HUES48 (cell line): ENCODE data around the gene NTSR1.

Source experiments
- H3K27ac ChIP-seq: one replicate; pipeline ENCODE4 v1.7.0; 2013; ENCODE audit warnings: low read depth, low read length, inconsistent platforms
- H3K27me3 ChIP-seq: 2 replicates; pipeline ENCODE4 v1.6.1; 2013; ENCODE audit warnings: mild to moderate bottlenecking, low read length; ENCODE audit not compliant: control insufficient read depth, insufficient read depth
- H3K36me3 ChIP-seq: 2 replicates; pipeline ENCODE4 v1.6.1; 2013; ENCODE audit warnings: low read length; ENCODE audit not compliant: control insufficient read depth, insufficient read depth
- H3K4me1 ChIP-seq: 2 replicates; pipeline ENCODE4 v1.6.1; 2013; ENCODE audit warnings: mild to moderate bottlenecking, low read length; ENCODE audit not compliant: control insufficient read depth, insufficient read depth
- H3K4me3 ChIP-seq: 2 replicates; pipeline ENCODE4 v1.5.1; 2013; ENCODE audit warnings: mild to moderate bottlenecking, low read depth, low read length
- H3K9ac ChIP-seq: 2 replicates; pipeline ENCODE4 v1.6.1; 2013; ENCODE audit warnings: mild to moderate bottlenecking, low read depth, low read length, moderate library complexity
- H3K9me3 ChIP-seq: 2 replicates; pipeline ENCODE4 v1.6.1; 2013; ENCODE audit warnings: low read length; ENCODE audit not compliant: control insufficient read depth, insufficient read depth

Gene NTSR1

GRCh38 chr20:62769346-62770071 is 60.9 kb downstream of the NTSR1 start:
- Histone ChIP-seq H3K9me3 (no peaks in the 10 kb centered on the region), H3K27me3 (no peaks in the 10 kb centered on the region), H3K4me3 (no peak overlapping the region), H3K4me1 (no peaks in the 10 kb centered on the region), H3K36me3 (no peaks in the 10 kb centered on the region), H3K9ac (no peak overlapping the region), H3K27ac (no peak overlapping the region)

- Histone ChIP-seq H3K9me3 (no peaks in the 10 kb centered on the region), H3K36me3 (no peaks in the 10 kb centered on the region), H3K4me1 (no peaks in the 10 kb centered on the region), H3K9ac (no peak overlapping the region), H3K27me3 (no peaks in the 10 kb centered on the region), H3K4me3 (no peak overlapping the region), H3K27ac (no peak overlapping the region)
Observed at GRCh38 chr20:62770111-62770910, 61.7 kb downstream of the NTSR1 start.

- H3K27ac ChIP-seq: no peak overlapping the region
- no peaks in the 10 kb centered on the region for H3K27me3 ChIP-seq
- no peak overlapping the region for H3K9ac ChIP-seq
- no peak overlapping the region for H3K4me3 ChIP-seq
- H3K36me3 ChIP-seq: no peaks in the 10 kb centered on the region
- no peaks in the 10 kb centered on the region for H3K4me1 ChIP-seq
- no peaks in the 10 kb centered on the region for H3K9me3 ChIP-seq
Observed at GRCh38 chr20:62770916-62771315, 62.3 kb downstream of the NTSR1 start.

- Histone ChIP-seq H3K27me3 (no peaks in the 10 kb centered on the region), H3K9ac (no peak overlapping the region), H3K4me3 (no peak overlapping the region), H3K27ac (no peak overlapping the region), H3K4me1 (peaks cover 3% of the 10 kb centered on the region; the same call in 1 of the 2 replicates), H3K9me3 (no peaks in the 10 kb centered on the region), H3K36me3 (no peaks in the 10 kb centered on the region)
Observed at GRCh38 chr20:62771396-62772102, 62.9 kb downstream of the NTSR1 start.

DNA sequence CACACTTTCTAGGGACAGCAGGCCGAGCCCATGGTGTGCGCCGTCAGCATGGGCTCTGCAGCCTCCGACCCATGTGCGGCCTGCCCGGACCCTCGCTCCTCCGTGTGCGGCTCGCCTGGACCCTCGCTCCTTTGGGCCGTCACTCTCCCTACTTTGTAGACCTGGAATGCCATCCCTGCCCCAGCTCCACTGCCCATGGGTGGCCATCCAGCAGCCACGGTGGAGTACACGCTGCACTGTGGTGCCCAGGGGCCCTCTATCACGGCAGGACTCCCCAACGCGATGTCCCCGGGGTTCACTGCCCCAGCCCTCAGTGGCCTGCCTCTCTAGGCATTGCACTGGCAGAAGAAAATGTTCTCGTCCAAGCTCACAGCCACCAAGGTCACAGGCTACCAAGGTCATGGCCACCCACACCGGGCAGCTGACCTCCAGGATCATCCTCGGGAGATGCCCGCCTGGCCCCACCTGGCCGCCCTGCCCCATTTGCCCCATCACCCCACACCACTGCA is 63.5 kb downstream of the NTSR1 start:
- Histone ChIP-seq H3K27me3 (no peaks in the 10 kb centered on the region), H3K9ac (no peak overlapping the region), H3K36me3 (no peaks in the 10 kb centered on the region), H3K4me1 (peaks cover 5% of the 10 kb centered on the region; the same call in 1 of the 2 replicates), H3K27ac (no peak overlapping the region), H3K9me3 (no peaks in the 10 kb centered on the region), H3K4me3 (no peak overlapping the region)

- Histone ChIP-seq H3K27me3 (no peaks in the 10 kb centered on the region), H3K9me3 (no peaks in the 10 kb centered on the region), H3K36me3 (no peaks in the 10 kb centered on the region), H3K4me1 (peaks cover 5% of the 10 kb centered on the region; the same call in 1 of the 2 replicates), H3K9ac (no peak overlapping the region), H3K27ac (no peak overlapping the region), H3K4me3 (no peak overlapping the region)
Observed at GRCh38 chr20:62772619-62772989, 64.0 kb downstream of the NTSR1 start.

GRCh38 chr20:62772990-62773844 is 64.6 kb downstream of the NTSR1 start:
- H3K27ac ChIP-seq: no peak overlapping the region
- H3K36me3 ChIP-seq: no peaks in the 10 kb centered on the region
- no peak overlapping the region for H3K4me3 ChIP-seq
- no peak overlapping the region for H3K9ac ChIP-seq
- H3K9me3 ChIP-seq: no peaks in the 10 kb centered on the region
- H3K4me1 ChIP-seq: peaks cover 5% of the 10 kb centered on the region; the same call in 1 of the 2 replicates
- H3K27me3 ChIP-seq: no peaks in the 10 kb centered on the region

DNA sequence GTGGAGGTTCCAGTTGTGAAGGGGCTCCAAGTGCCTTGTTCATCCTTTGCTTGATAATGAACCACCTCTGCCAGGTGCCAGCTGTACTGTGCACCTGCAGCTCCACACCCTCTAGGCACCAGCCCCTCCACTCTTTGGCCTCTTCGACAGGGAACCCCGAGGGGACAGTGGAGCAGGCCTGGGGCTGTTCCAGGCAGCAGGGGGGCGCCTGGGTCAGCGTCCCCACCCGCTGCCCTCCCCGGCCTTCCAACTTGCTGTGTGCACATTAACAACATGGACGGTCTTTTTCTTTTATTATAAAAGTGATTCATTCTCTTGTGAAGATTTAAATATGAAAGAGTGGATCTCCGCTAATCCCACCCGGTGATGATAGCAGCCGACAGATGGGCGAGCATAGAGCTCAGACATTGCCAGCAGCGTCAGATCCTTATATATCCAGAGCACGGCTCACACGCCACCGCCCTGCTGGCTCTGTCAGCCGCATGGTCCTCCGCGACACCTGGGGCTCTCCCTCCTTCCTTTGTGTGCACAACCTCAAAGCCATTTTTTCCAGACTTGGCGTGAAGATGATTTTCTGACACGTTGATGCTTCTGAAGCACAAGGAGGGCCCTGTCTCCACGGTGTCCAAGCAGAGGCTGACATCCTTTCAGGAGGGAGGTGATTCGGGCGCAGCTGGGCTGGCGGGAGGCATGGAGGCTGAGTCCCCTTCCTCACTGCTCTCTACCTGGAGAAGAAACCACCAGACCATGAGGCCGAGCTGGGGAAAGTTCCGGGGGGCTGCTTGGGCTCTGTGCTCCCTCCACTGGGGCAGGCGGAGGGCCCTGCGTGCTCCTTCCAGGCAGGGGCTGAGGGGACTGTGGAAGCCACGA is 65.4 kb downstream of the NTSR1 start:
- Histone ChIP-seq H3K27me3 (no peaks in the 10 kb centered on the region), H3K36me3 (no peaks in the 10 kb centered on the region), H3K9ac (no peak overlapping the region), H3K4me1 (peaks cover 5% of the 10 kb centered on the region; the same call in 1 of the 2 replicates), H3K27ac (no peak overlapping the region), H3K9me3 (no peaks in the 10 kb centered on the region), H3K4me3 (no peak overlapping the region)

DNA sequence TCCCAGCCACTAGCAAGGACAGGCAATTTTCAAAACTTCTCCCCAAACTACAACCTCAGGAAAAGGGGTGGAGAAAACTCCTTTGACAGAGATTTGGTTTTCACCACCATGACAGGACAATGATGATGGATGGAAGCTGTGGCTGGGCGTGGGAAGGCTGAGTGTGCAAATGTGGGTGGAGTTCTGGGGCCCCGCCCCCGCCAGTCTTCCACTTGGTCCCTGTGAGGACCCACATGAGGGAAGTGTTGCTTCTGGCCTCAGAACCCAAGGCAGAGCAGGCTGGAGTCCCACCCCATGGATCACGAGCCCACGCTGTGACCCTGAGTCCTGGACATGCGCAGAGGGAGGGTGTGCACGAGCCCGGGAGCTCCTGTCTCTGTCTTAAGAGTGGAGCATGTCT is 66.1 kb downstream of the NTSR1 start:
- H3K9me3 ChIP-seq: no peaks in the 10 kb centered on the region
- H3K9ac ChIP-seq: no peak overlapping the region
- H3K27ac ChIP-seq: no peak overlapping the region
- no peak overlapping the region for H3K4me3 ChIP-seq
- H3K27me3 ChIP-seq: no peaks in the 10 kb centered on the region
- H3K4me1 ChIP-seq: peaks cover 5% of the 10 kb centered on the region; the same call in 1 of the 2 replicates
- H3K36me3 ChIP-seq: no peaks in the 10 kb centered on the region
